Measurements from ENCODE around the gene CHRNA10.

The CHRNA10 gene

GRCh38 chr11:3638513-3638912 lies 32.7 kb downstream of the CHRNA10 start:
- TF ChIP-seq EZH2phosphoT487 (IDR thresholded peaks at IDR 0.05; ENCODE audit: low read depth) (no peak), CTCF (IDR thresholded peaks at IDR 0.05; ENCODE audit: low read depth, low read length) (no peak)
- H3K4me3 ChIP-seq (ENCODE audit: low read length), result no peak overlapping the region
- no peak overlapping the region for H3K4me2 ChIP-seq (ENCODE audit: low read length)
- peaks cover 9% of the 10 kb centered on the region for H3K27me3 ChIP-seq (ENCODE audit: low read depth, low read length)
- H3K79me2 ChIP-seq (ENCODE audit: low read length), result no peaks in the 10 kb centered on the region
- no peak overlapping the region for H2AFZ ChIP-seq (ENCODE audit: low read depth, low read length)
- H4K20me1 ChIP-seq (ENCODE audit: insufficient read depth, low read length), result no peaks in the 10 kb centered on the region
- no peaks in the 10 kb centered on the region for H3K9me3 ChIP-seq (ENCODE audit: insufficient read depth, low read length)
- no peaks in the 10 kb centered on the region for H3K4me1 ChIP-seq (ENCODE audit: low read length)
- H3K9ac ChIP-seq (ENCODE audit: low read length), result no peak overlapping the region
- H3K27ac ChIP-seq (ENCODE audit: low read length), result no peak overlapping the region
- no peaks in the 10 kb centered on the region for H3K36me3 ChIP-seq (replicated peaks; ENCODE audit: low read depth, low read length)

GRCh38 chr11:3637201-3637600 lies 34.0 kb downstream of the CHRNA10 start:
- H3K27ac ChIP-seq (ENCODE audit: low read length), result no peak overlapping the region
- no peak overlapping the region for H3K4me2 ChIP-seq (ENCODE audit: low read length)
- no peaks in the 10 kb centered on the region for H4K20me1 ChIP-seq (ENCODE audit: insufficient read depth, low read length)
- no peak for TF ChIP-seq EZH2phosphoT487 (IDR thresholded peaks at IDR 0.05; ENCODE audit: low read depth)
- no peak for TF ChIP-seq CTCF (IDR thresholded peaks at IDR 0.05; ENCODE audit: low read depth, low read length)
- no peak overlapping the region for H3K4me3 ChIP-seq (ENCODE audit: low read length)
- no peak overlapping the region for H3K9ac ChIP-seq (ENCODE audit: low read length)
- H3K9me3 ChIP-seq (ENCODE audit: insufficient read depth, low read length), result no peaks in the 10 kb centered on the region
- H3K36me3 ChIP-seq (replicated peaks; ENCODE audit: low read depth, low read length), result no peaks in the 10 kb centered on the region
- H3K27me3 ChIP-seq (ENCODE audit: low read depth, low read length), result peaks cover 9% of the 10 kb centered on the region
- no peak overlapping the region for H2AFZ ChIP-seq (ENCODE audit: low read depth, low read length)
- no peaks in the 10 kb centered on the region for H3K79me2 ChIP-seq (ENCODE audit: low read length)
- H3K4me1 ChIP-seq (ENCODE audit: low read length), result no peaks in the 10 kb centered on the region

GRCh38 chr11:3635641-3636375 lies 35.4 kb downstream of the CHRNA10 start:
- Histone ChIP-seq H3K27me3 (ENCODE audit: low read depth, low read length) (peaks cover 9% of the 10 kb centered on the region), H3K27ac (ENCODE audit: low read length) (no peak overlapping the region), H3K79me2 (ENCODE audit: low read length) (no peaks in the 10 kb centered on the region), H3K4me2 (ENCODE audit: low read length) (no peak overlapping the region), H4K20me1 (ENCODE audit: insufficient read depth, low read length) (no peaks in the 10 kb centered on the region), H3K36me3 (replicated peaks; ENCODE audit: low read depth, low read length) (no peaks in the 10 kb centered on the region), H3K4me1 (ENCODE audit: low read length) (no peaks in the 10 kb centered on the region), H3K4me3 (ENCODE audit: low read length) (no peak overlapping the region), H3K9me3 (ENCODE audit: insufficient read depth, low read length) (no peaks in the 10 kb centered on the region), H2AFZ (ENCODE audit: low read depth, low read length) (no peak overlapping the region), H3K9ac (ENCODE audit: low read length) (no peak overlapping the region)
- TF ChIP-seq EZH2phosphoT487 (IDR thresholded peaks at IDR 0.05; ENCODE audit: low read depth) (no peak), CTCF (IDR thresholded peaks at IDR 0.05; ENCODE audit: low read depth, low read length) (no peak)

GRCh38 chr11:3632070-3632660 lies 39.0 kb downstream of the CHRNA10 start:
- Histone ChIP-seq H2AFZ (ENCODE audit: low read depth, low read length) (no peak overlapping the region), H4K20me1 (ENCODE audit: insufficient read depth, low read length) (no peaks in the 10 kb centered on the region), H3K36me3 (replicated peaks; ENCODE audit: low read depth, low read length) (no peaks in the 10 kb centered on the region), H3K27ac (ENCODE audit: low read length) (no peak overlapping the region), H3K9ac (ENCODE audit: low read length) (no peak overlapping the region), H3K4me3 (ENCODE audit: low read length) (no peak overlapping the region), H3K27me3 (ENCODE audit: low read depth, low read length) (peaks cover 5% of the 10 kb centered on the region), H3K4me1 (ENCODE audit: low read length) (no peaks in the 10 kb centered on the region), H3K79me2 (ENCODE audit: low read length) (no peaks in the 10 kb centered on the region), H3K4me2 (ENCODE audit: low read length) (no peak overlapping the region), H3K9me3 (ENCODE audit: insufficient read depth, low read length) (no peaks in the 10 kb centered on the region)
- TF ChIP-seq EZH2phosphoT487 (IDR thresholded peaks at IDR 0.05; ENCODE audit: low read depth) (no peak), CTCF (IDR thresholded peaks at IDR 0.05; ENCODE audit: low read depth, low read length) (no peak)
